WTC11 (cell line): ENCODE data around the gene MARVELD1. TPM values are rescaled to one million over a fixed set of nuclear protein-coding genes. Genes with fewer than 3 reads are reported as not detected.

Experiments used
- ATAC-seq: fragments of 200-7000 bp; cut with Tn5 transposase; 2 replicates; pipeline ENCODE4 v1.10.0; 2021; ENCODE audit warnings: mild to moderate bottlenecking, moderate library complexity
- CTCF ChIA-PET: fragments of 300-600 bp; sonication (Branson Sonifier 250); formaldehyde crosslinking; loops from one replicate; lab custom pipeline; 2021; ENCODE audit warnings: antibody characterized with exemption; lab: Charles Lee
- POLR2A ChIA-PET: fragments of 350-600 bp; sonication (Branson Sonifier 250); formaldehyde crosslinking; loops from one replicate; lab custom pipeline; 2021; ENCODE audit warnings: antibody characterized with exemption; lab: Charles Lee
- DNase-seq: peaks from one replicate; pipeline ENCODE4 v3.0.0; 2021; ENCODE audit warnings: low spot score
- H3K27ac Mint-ChIP-seq: 2 replicates; pipeline ENCODE4 v1.8.0; 2021; ENCODE audit warnings: mixed read lengths
- H3K27me3 Mint-ChIP-seq: 2 replicates; pipeline ENCODE4 v1.8.0; 2021; ENCODE audit warnings: low read depth, mild to moderate bottlenecking, moderate library complexity, mixed read lengths
- H3K36me3 Mint-ChIP-seq: 2 replicates; pipeline ENCODE4 v1.8.0; 2021; ENCODE audit warnings: mixed read lengths
- H3K4me1 Mint-ChIP-seq: 2 replicates; pipeline ENCODE4 v1.8.0; 2022; ENCODE audit warnings: mixed read lengths
- H3K4me3 Mint-ChIP-seq: 2 replicates; pipeline ENCODE4 v1.8.0; 2021; ENCODE audit warnings: mild to moderate bottlenecking, moderate library complexity, mixed read lengths
- H3K9me3 Mint-ChIP-seq: 2 replicates; pipeline ENCODE4 v1.8.0; 2021; ENCODE audit warnings: mixed read lengths
- CREB1 ChIP-seq: sonication (generic); formaldehyde crosslinking; IDR thresholded peaks from 2 replicates; pipeline ENCODE4 v1.8.0; 2023; ENCODE audit warnings: mild to moderate bottlenecking, missing genetic modification reagents
- CREM ChIP-seq: sonication (generic); formaldehyde crosslinking; IDR thresholded peaks from 2 replicates; pipeline ENCODE4 v1.8.1; 2022; ENCODE audit warnings: mild to moderate bottlenecking, missing genetic modification reagents, moderate library complexity
- CTCF ChIP-seq: fragments of 200-600 bp; IDR thresholded peaks from 2 replicates; pipeline ENCODE4 v1.8.0; 2022; ENCODE audit warnings: antibody characterized with exemption
- E2F4 ChIP-seq: sonication (generic); formaldehyde crosslinking; IDR thresholded peaks from 2 replicates; pipeline ENCODE4 v1.8.1; 2022; ENCODE audit warnings: low read depth, mild to moderate bottlenecking, moderate library complexity, missing genetic modification reagents, borderline replicate concordance
- ELF4 ChIP-seq: sonication (generic); formaldehyde crosslinking; IDR thresholded peaks from 2 replicates; pipeline ENCODE4 v1.8.1; 2022; ENCODE audit warnings: low read depth, mild to moderate bottlenecking, moderate library complexity, missing genetic modification reagents
- EMX1 ChIP-seq: fragments of 250-450 bp; sonication (Bioruptor Pico); IDR thresholded peaks from 2 replicates; pipeline ENCODE4 v1.8.0; 2021; ENCODE audit warnings: mild to moderate bottlenecking
- ETV6 ChIP-seq: sonication (generic); formaldehyde crosslinking; IDR thresholded peaks from 2 replicates; pipeline ENCODE4 v1.8.1; 2022; ENCODE audit warnings: mild to moderate bottlenecking, missing genetic modification reagents
- FOXP1 ChIP-seq: sonication (generic); formaldehyde crosslinking; IDR thresholded peaks from 2 replicates; pipeline ENCODE4 v1.8.0; 2022; ENCODE audit warnings: missing genetic modification reagents, mild to moderate bottlenecking, moderate library complexity, borderline replicate concordance
- IRF2 ChIP-seq: sonication (generic); formaldehyde crosslinking; IDR thresholded peaks from 2 replicates; pipeline ENCODE4 v1.8.0; 2022; ENCODE audit warnings: low read depth, missing genetic modification reagents, borderline replicate concordance
- JAZF1 ChIP-seq: fragments of 250-450 bp; sonication (Bioruptor Pico); IDR thresholded peaks from 2 replicates; pipeline ENCODE4 v1.9.0; 2021; ENCODE audit warnings: moderate library complexity, mild to moderate bottlenecking, inconsistent platforms
- MXD4 ChIP-seq: fragments of 250-450 bp; sonication (Bioruptor Pico); IDR thresholded peaks from 2 replicates; pipeline ENCODE4 v1.8.0; 2021; ENCODE audit warnings: mild to moderate bottlenecking, moderate library complexity, borderline replicate concordance
- NR1H2 ChIP-seq: sonication (generic); formaldehyde crosslinking; IDR thresholded peaks from 2 replicates; pipeline ENCODE4 v1.9.0; 2021; ENCODE audit warnings: mild to moderate bottlenecking, moderate library complexity, missing genetic modification reagents
- NR2C2 ChIP-seq: sonication (generic); formaldehyde crosslinking; IDR thresholded peaks from 2 replicates; pipeline ENCODE4 v1.8.0; 2022; ENCODE audit warnings: mild to moderate bottlenecking, missing genetic modification reagents
- PRRX2 ChIP-seq: fragments of 250-450 bp; sonication (Bioruptor Pico); IDR thresholded peaks from 2 replicates; pipeline ENCODE4 v1.8.0; 2021; ENCODE audit warnings: mild to moderate bottlenecking
- TCF7 ChIP-seq: sonication (generic); formaldehyde crosslinking; IDR thresholded peaks from 2 replicates; pipeline ENCODE4 v1.8.0; 2022; ENCODE audit warnings: mild to moderate bottlenecking, low read depth, missing genetic modification reagents, moderate library complexity
- TEAD1 ChIP-seq: sonication (generic); formaldehyde crosslinking; IDR thresholded peaks from 2 replicates; pipeline ENCODE4 v1.8.0; 2022; ENCODE audit warnings: mild to moderate bottlenecking, missing genetic modification reagents
- TEAD4 ChIP-seq: sonication (generic); formaldehyde crosslinking; IDR thresholded peaks from 2 replicates; pipeline ENCODE4 v1.8.0; 2022; ENCODE audit warnings: mild to moderate bottlenecking, missing genetic modification reagents
- ZBTB21 ChIP-seq: sonication (generic); formaldehyde crosslinking; IDR thresholded peaks from 2 replicates; pipeline ENCODE4 v1.8.1; 2023; ENCODE audit warnings: mild to moderate bottlenecking, missing genetic modification reagents, borderline replicate concordance
- ZMAT4 ChIP-seq: fragments of 250-450 bp; sonication (Bioruptor Pico); IDR thresholded peaks from 2 replicates; pipeline ENCODE4 v1.9.0; 2021; ENCODE audit warnings: mild to moderate bottlenecking
- ZNF138 ChIP-seq: sonication (generic); formaldehyde crosslinking; conservative IDR thresholded peaks from 2 replicates; pipeline ENCODE4 v1.8.1; 2022; ENCODE audit warnings: mild to moderate bottlenecking, moderate library complexity, missing genetic modification reagents
- ZNF317 ChIP-seq: sonication (generic); formaldehyde crosslinking; IDR thresholded peaks from 2 replicates; pipeline ENCODE4 v1.8.1; 2023; ENCODE audit warnings: low read depth, mild to moderate bottlenecking, moderate library complexity, missing genetic modification reagents, borderline replicate concordance
- ZSCAN18 ChIP-seq: fragments of 250-450 bp; sonication (Bioruptor Pico); IDR thresholded peaks from 2 replicates; pipeline ENCODE4 v2.1.2; 2022; ENCODE audit warnings: mild to moderate bottlenecking, moderate library complexity
- total RNA-seq: library from RNA; stranded (reverse); gene quantifications from 3 replicates; pipeline ENCODE4 v1.2.3, GENCODE V29; 2021
- TF ChIP-seq, protein P1 (sequence below): sonication (generic); formaldehyde crosslinking; IDR thresholded peaks from 2 replicates; pipeline ENCODE4 v1.8.0; 2022; ENCODE audit warnings: mild to moderate bottlenecking, missing genetic modification reagents
- TF ChIP-seq, protein P2 (sequence below): sonication (generic); formaldehyde crosslinking; conservative IDR thresholded peaks from 2 replicates; pipeline ENCODE4 v1.8.1; 2023; ENCODE audit warnings: mild to moderate bottlenecking, low read depth, missing genetic modification reagents, moderate library complexity
- TF ChIP-seq, protein P3 (sequence below): fragments of 250-450 bp; sonication (Bioruptor Pico); IDR thresholded peaks from 2 replicates; pipeline ENCODE4 v1.8.0; 2021; ENCODE audit warnings: mild to moderate bottlenecking

MARVELD1 gene
- total RNA-seq, 1 experiment from 2014 or later = 37.7 TPM

- Mint-ChIP-seq H3K36me3 (peaks cover 9% of the 10 kb centered on the region), H3K27ac (peak overlapping the region; percentile 6; the same call in 1 of the 2 replicates), H3K9me3 (no peaks in the 10 kb centered on the region), H3K4me3 (no peak overlapping the region), H3K27me3 (peaks cover 20% of the 10 kb centered on the region), H3K4me1 (peaks cover 17% of the 10 kb centered on the region)
- DNase-seq = no peak
- no peak for ATAC-seq
- POLR2A ChIA-PET = interaction anchor here (0.7 to 1.2 kb wide), 2 partner anchors 24 to 77 kb away, joined by 3 to 7 read pairs; partner anchors contain the start of gene AVPI1
- CTCF ChIA-PET = interaction anchor here (1.2 kb wide), 1 partner anchor 55 kb away, joined by 4 read pairs; no protein-coding TSS in a partner anchor
- no peak for TF ChIP-seq FOXP1 (CRISPR knock-in tag)
- TF ChIP-seq, protein P1, sequence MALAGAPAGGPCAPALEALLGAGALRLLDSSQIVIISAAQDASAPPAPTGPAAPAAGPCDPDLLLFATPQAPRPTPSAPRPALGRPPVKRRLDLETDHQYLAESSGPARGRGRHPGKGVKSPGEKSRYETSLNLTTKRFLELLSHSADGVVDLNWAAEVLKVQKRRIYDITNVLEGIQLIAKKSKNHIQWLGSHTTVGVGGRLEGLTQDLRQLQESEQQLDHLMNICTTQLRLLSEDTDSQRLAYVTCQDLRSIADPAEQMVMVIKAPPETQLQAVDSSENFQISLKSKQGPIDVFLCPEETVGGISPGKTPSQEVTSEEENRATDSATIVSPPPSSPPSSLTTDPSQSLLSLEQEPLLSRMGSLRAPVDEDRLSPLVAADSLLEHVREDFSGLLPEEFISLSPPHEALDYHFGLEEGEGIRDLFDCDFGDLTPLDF = no peak
- no peak for TF ChIP-seq ETV6 (CRISPR knock-in tag)
- TF ChIP-seq JAZF1 (CRISPR knock-in tag) = no peak
- TF ChIP-seq TEAD4 = no peak
- no peak for TF ChIP-seq ZMAT4 (CRISPR knock-in tag)
- TF ChIP-seq TEAD1 (CRISPR knock-in tag) = no peak
- no peak for TF ChIP-seq NR1H2 (CRISPR knock-in tag)
- no peak for TF ChIP-seq ZNF138
- no peak for TF ChIP-seq PRRX2
- TF ChIP-seq ELF4 (CRISPR knock-in tag) = no peak
- TF ChIP-seq CREM (CRISPR knock-in tag) = no peak
- no peak for TF ChIP-seq CREB1 (CRISPR knock-in tag)
- no peak for TF ChIP-seq ZBTB21
- TF ChIP-seq MXD4 (CRISPR knock-in tag) = no peak
- TF ChIP-seq, all 79 proteins: peak for 0
Measured at GRCh38 chr10:97764519-97764931, 51.0 kb downstream of the MARVELD1 start.

- no peak overlapping the region for H3K27ac Mint-ChIP-seq
- H3K4me1 Mint-ChIP-seq = peaks cover 17% of the 10 kb centered on the region
- no peak overlapping the region for H3K4me3 Mint-ChIP-seq
- TF ChIP-seq IRF2 (CRISPR knock-in tag) (no peak), ZNF317 (CRISPR knock-in tag) (no peak), E2F4 (CRISPR knock-in tag) (no peak), NR2C2 (CRISPR knock-in tag) (no peak), TCF7 (CRISPR knock-in tag) (no peak), TEAD1 (CRISPR knock-in tag) (no peak), EMX1 (CRISPR knock-in tag) (no peak), CTCF (no peak), MXD4 (CRISPR knock-in tag) (no peak), ZNF138 (no peak), FOXP1 (CRISPR knock-in tag) (no peak), ZSCAN18 (no peak)
- TF ChIP-seq, protein P2, sequence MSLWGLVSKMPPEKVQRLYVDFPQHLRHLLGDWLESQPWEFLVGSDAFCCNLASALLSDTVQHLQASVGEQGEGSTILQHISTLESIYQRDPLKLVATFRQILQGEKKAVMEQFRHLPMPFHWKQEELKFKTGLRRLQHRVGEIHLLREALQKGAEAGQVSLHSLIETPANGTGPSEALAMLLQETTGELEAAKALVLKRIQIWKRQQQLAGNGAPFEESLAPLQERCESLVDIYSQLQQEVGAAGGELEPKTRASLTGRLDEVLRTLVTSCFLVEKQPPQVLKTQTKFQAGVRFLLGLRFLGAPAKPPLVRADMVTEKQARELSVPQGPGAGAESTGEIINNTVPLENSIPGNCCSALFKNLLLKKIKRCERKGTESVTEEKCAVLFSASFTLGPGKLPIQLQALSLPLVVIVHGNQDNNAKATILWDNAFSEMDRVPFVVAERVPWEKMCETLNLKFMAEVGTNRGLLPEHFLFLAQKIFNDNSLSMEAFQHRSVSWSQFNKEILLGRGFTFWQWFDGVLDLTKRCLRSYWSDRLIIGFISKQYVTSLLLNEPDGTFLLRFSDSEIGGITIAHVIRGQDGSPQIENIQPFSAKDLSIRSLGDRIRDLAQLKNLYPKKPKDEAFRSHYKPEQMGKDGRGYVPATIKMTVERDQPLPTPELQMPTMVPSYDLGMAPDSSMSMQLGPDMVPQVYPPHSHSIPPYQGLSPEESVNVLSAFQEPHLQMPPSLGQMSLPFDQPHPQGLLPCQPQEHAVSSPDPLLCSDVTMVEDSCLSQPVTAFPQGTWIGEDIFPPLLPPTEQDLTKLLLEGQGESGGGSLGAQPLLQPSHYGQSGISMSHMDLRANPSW (CRISPR knock-in tag) = no peak
- TF ChIP-seq, protein P3, sequence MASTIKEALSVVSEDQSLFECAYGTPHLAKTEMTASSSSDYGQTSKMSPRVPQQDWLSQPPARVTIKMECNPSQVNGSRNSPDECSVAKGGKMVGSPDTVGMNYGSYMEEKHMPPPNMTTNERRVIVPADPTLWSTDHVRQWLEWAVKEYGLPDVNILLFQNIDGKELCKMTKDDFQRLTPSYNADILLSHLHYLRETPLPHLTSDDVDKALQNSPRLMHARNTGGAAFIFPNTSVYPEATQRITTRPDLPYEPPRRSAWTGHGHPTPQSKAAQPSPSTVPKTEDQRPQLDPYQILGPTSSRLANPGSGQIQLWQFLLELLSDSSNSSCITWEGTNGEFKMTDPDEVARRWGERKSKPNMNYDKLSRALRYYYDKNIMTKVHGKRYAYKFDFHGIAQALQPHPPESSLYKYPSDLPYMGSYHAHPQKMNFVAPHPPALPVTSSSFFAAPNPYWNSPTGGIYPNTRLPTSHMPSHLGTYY (CRISPR knock-in tag) = no peak
- peaks cover 6% of the 10 kb centered on the region for H3K36me3 Mint-ChIP-seq
- ChIA-PET CTCF (interaction anchor here (1.0 to 1.8 kb wide), 2 partner anchors 56 to 64 kb away, joined by 3 to 5 read pairs; no protein-coding TSS in a partner anchor), POLR2A (interaction anchor here (0.5 to 1.2 kb wide), 2 partner anchors 78 to 297 kb away, joined by 3 read pairs; partner anchors contain the start of gene AVPI1)
- H3K27me3 Mint-ChIP-seq = peaks cover 26% of the 10 kb centered on the region
- H3K9me3 Mint-ChIP-seq = no peaks in the 10 kb centered on the region
- no peak for DNase-seq
- no peak for ATAC-seq
Measured at GRCh38 chr10:97765201-97765600, 51.7 kb downstream of the MARVELD1 start.
